ENCODE data around the gene SPAG17. TPM values are rescaled to one million over a fixed set of nuclear protein-coding genes. Genes with fewer than 3 reads are reported as not detected.

Gene SPAG17
- total RNA-seq, 1 experiment from 2014 or later, result not detected

- Histone ChIP-seq H3K27ac (ENCODE audit: low read depth, low read length) (no peak overlapping the region), H2AFZ (ENCODE audit: low read depth, low read length, poor library complexity, severe bottlenecking) (no peak overlapping the region), H3K27me3 (ENCODE audit: insufficient read depth, low read length) (peaks cover 27% of the 10 kb centered on the region), H3K9me3 (ENCODE audit: control insufficient read depth in 1 of 2, insufficient read depth in 1 of 2, low read depth in 1 of 2, low read length in 2 of 2) (no peaks in the 10 kb centered on the region), H4K20me1 (ENCODE audit: insufficient read depth) (no peaks in the 10 kb centered on the region), H3K9me2 (ENCODE audit: insufficient read depth) (no peaks in the 10 kb centered on the region), H3K4me2 (ENCODE audit: low read length) (no peak overlapping the region), H3K4me1 (ENCODE audit: control insufficient read depth in 1 of 2, insufficient read depth in 2 of 2, low read length in 2 of 2) (no peaks in the 10 kb centered on the region), H3K36me3 (ENCODE audit: control insufficient read depth in 1 of 2, insufficient read depth in 2 of 2, low read length in 2 of 2) (no peaks in the 10 kb centered on the region), H3K79me2 (ENCODE audit: insufficient read depth, low read length) (no peaks in the 10 kb centered on the region), H3K9ac (ENCODE audit: low read length) (no peak overlapping the region), H3K4me3 (replicated peaks in 1 of 2; ENCODE audit: low read depth in 1 of 2, low read length in 2 of 2) (no peak overlapping the region)
- ChIA-PET POLR2A (no interaction called here), CTCF (no interaction called here), RAD21 (ENCODE audit: low non-redundant PET in 1 of 2, low total read pairs in 2 of 2, uncharacterized antibody in 2 of 2, unreplicated experiment in 2 of 2) (no interaction called here)
- no peak for ATAC-seq
- intact Hi-C loops (cut with micrococcal nuclease), result no loop called here
- DNase-seq (ENCODE audit: low read depth, low spot score), result no peak
- TF ChIP-seq TCF7L2 (IDR thresholded peaks at IDR 0.05; ENCODE audit: borderline replicate concordance, extremely low read depth, insufficient read depth, insufficient read length), result no peak
- no peak for TF ChIP-seq SP1 (IDR thresholded peaks at IDR 0.05; ENCODE audit: low read depth)
- TF ChIP-seq EZH2phosphoT487 (IDR thresholded peaks at IDR 0.05; ENCODE audit: borderline replicate concordance), result no peak
- no peak for TF ChIP-seq REST (IDR thresholded peaks at IDR 0.05; ENCODE audit: low read depth)
- no peak for TF ChIP-seq CBX3 (IDR thresholded peaks at IDR 0.05; ENCODE audit: low read depth)
- TF ChIP-seq ZBTB33 (IDR thresholded peaks at IDR 0.05; ENCODE audit: extremely low read depth, insufficient replicate concordance, low read length), result no peak
- TF ChIP-seq YY1 (IDR thresholded peaks at IDR 0.05; ENCODE audit: extremely low read depth, insufficient replicate concordance, low read depth, low read length), result no peak
- TF ChIP-seq CTCF (IDR thresholded peaks at IDR 0.05 in 2 of 3, conservative IDR thresholded peaks at IDR 0.05 in 1 of 3; ENCODE audit: borderline replicate concordance in 1 of 3, insufficient read depth in 1 of 3, low read depth in 2 of 3, low read length in 2 of 3), result no peak
- TF ChIP-seq SIN3A (IDR thresholded peaks at IDR 0.05; ENCODE audit: low read depth), result no peak
- no peak for TF ChIP-seq POLR2AphosphoS5 (IDR thresholded peaks at IDR 0.05; ENCODE audit: low read depth, low read length)
- TF ChIP-seq POLR2A (IDR thresholded peaks at IDR 0.05; ENCODE audit: borderline replicate concordance, extremely low read depth, insufficient read depth, insufficient read length), result no peak
- TF ChIP-seq FOSL1 (IDR thresholded peaks at IDR 0.05; ENCODE audit: low read depth), result no peak
- TF ChIP-seq EZH2 (IDR thresholded peaks at IDR 0.05), result no peak
- TF ChIP-seq SRF (IDR thresholded peaks at IDR 0.05; ENCODE audit: low read depth), result no peak
- TF ChIP-seq CEBPB (IDR thresholded peaks at IDR 0.05; ENCODE audit: low read depth), result no peak
- BruUV-seq (replicated peaks), result no TSS peak
Observed at GRCh38 chr1:118012515-118013124, 172.4 kb downstream of the SPAG17 start.

Measured in HCT116 (cell line).